GM20000 (cell line): ENCODE results near the gene ETFA.

ENCODE experiments used
- DNase-seq: peaks from one replicate; pipeline ENCODE4 v3.0.0; 2012; ENCODE audit warnings: low spot score
- CTCF ChIP-seq: IDR thresholded peaks from 2 replicates; pipeline ENCODE4 v1.5.1; 2012; ENCODE audit warnings: mild to moderate bottlenecking, control low read depth; ENCODE audit errors: extremely low read depth, missing control alignments

ETFA gene

GRCh38 chr15:76349301-76350070, 38.2 kb upstream of the ETFA start:
- DNase-seq: no peak
- TF ChIP-seq CTCF: no peak

- TF ChIP-seq CTCF: no peak
- DNase-seq: no peak
These were observed 36.3 kb upstream of the ETFA start for GRCh38 chr15:76347482-76348055.

GRCh38 chr15:76346669-76347481, 35.6 kb upstream of the ETFA start:
- TF ChIP-seq CTCF: no peak
- DNase-seq: peak; percentile 39

GRCh38 chr15:76345880-76346668, 34.8 kb upstream of the ETFA start:
- DNase-seq: peak; percentile 86
- no peak for TF ChIP-seq CTCF

- peak; percentile 30 for DNase-seq
- TF ChIP-seq CTCF: no peak
These were observed 34.3 kb upstream of the ETFA start for GRCh38 chr15:76345583-76345879.

- TF ChIP-seq CTCF: no peak
- peak; percentile 20 for DNase-seq
These were observed 33.8 kb upstream of the ETFA start for GRCh38 chr15:76344893-76345582.
